H1 (cell line): ENCODE measurements around the gene CFAP53. TPM values are rescaled to one million over a fixed set of nuclear protein-coding genes. Genes with fewer than 3 reads are reported as not detected.

Source experiments
- CTCF ChIA-PET: fragments of 300-600 bp; sonication (Branson Sonifier 250); formaldehyde crosslinking; loops from one replicate; lab custom pipeline; 2021; ENCODE audit not compliant: partially characterized antibody; lab: Charles Lee
- POLR2A ChIA-PET: fragments of 300-600 bp; sonication (Branson Sonifier 250); formaldehyde crosslinking; loops from one replicate; lab custom pipeline; 2021; ENCODE audit warnings: inconsistent platforms; ENCODE audit not compliant: partially characterized antibody; lab: Charles Lee
- DNase-seq, 2 experiments: peaks; one replicate each; pipeline versions ENCODE4 v3.0.0 to v3.0.0-alpha.2; 2010 to 2022; ENCODE audit warnings: low spot score in 2 of 2, low read depth in 1 of 2, mixed read lengths in 1 of 2
- FAIRE-seq: peaks from 2 replicates; lab custom pipeline; 2011; peaks lifted over from hg19 to GRCh38; lab: Jason Lieb, UNC
- H2AFZ ChIP-seq: 2 replicates; pipeline ENCODE4 v1.8.1; 2012; ENCODE audit warnings: low read length, inconsistent platforms
- H2AK5ac ChIP-seq: 2 replicates; pipeline ENCODE4 v1.6.1; 2013; ENCODE audit warnings: low read depth, low read length
- H2BK120ac ChIP-seq: replicated peaks from 2 replicates; pipeline ENCODE3; 2013; ENCODE audit warnings: low read depth, low read length, inconsistent platforms
- H2BK12ac ChIP-seq: 2 replicates; pipeline ENCODE4 v1.6.1; 2013; ENCODE audit warnings: low read depth, low read length
- H2BK15ac ChIP-seq: 2 replicates; pipeline ENCODE4 v1.6.1; 2013; ENCODE audit warnings: low read length
- H2BK20ac ChIP-seq: 2 replicates; pipeline ENCODE4 v1.6.1; 2013; ENCODE audit warnings: low read length
- H2BK5ac ChIP-seq: 2 replicates; pipeline ENCODE4 v1.6.1; 2013; ENCODE audit warnings: low read depth, low read length
- H3K14ac ChIP-seq: 2 replicates; pipeline ENCODE4 v1.6.1; 2013; ENCODE audit warnings: inconsistent platforms; ENCODE audit not compliant: insufficient read length
- H3K18ac ChIP-seq: 2 replicates; pipeline ENCODE4 v1.6.1; 2013; ENCODE audit warnings: low read length; ENCODE audit errors: extremely low read depth
- H3K23ac ChIP-seq: 2 replicates; pipeline ENCODE4 v1.6.1; 2013; ENCODE audit warnings: inconsistent platforms; ENCODE audit not compliant: insufficient read length
- H3K23me2 ChIP-seq: 2 replicates; pipeline ENCODE4 v1.6.1; 2013; ENCODE audit warnings: low read depth, low read length
- H3K27ac ChIP-seq: 2 replicates; pipeline ENCODE4 v1.6.1; 2011; ENCODE audit warnings: low read depth, low read length, inconsistent platforms
- H3K27me3 ChIP-seq, 4 experiments: replicated peaks in 1 of 4; 1 replicate in 1 of 4; 2 replicates in 3 of 4; pipeline versions ENCODE4 v1.6.1 to v1.8.1; 2011 to 2013; ENCODE audit warnings: low read length in 3 of 4, mild to moderate bottlenecking in 3 of 4, inconsistent platforms in 2 of 4, mixed read lengths in 2 of 4, moderate library complexity in 1 of 4; ENCODE audit not compliant: control insufficient read depth in 3 of 4, insufficient read depth in 3 of 4; ENCODE audit errors: extremely low read depth in 1 of 4
- H3K36me3 ChIP-seq, 4 experiments: 2 replicates each; pipeline versions ENCODE4 v1.6.1 to v1.8.1; 2011 to 2013; ENCODE audit warnings: mild to moderate bottlenecking in 4 of 4, low read length in 3 of 4, moderate library complexity in 2 of 4, control low read depth in 1 of 4, inconsistent platforms in 1 of 4; ENCODE audit not compliant: insufficient read depth in 4 of 4, control insufficient read depth in 2 of 4
- H3K4ac ChIP-seq: replicated peaks from 2 replicates; pipeline ENCODE3; 2013; ENCODE audit warnings: low read length, low read depth, mixed read lengths, inconsistent platforms; ENCODE audit not compliant: insufficient read length
- H3K4me1 ChIP-seq, 4 experiments: replicated peaks in 1 of 4; 1 replicate in 1 of 4; 2 replicates in 3 of 4; pipeline versions ENCODE4 v1.6.1 to v1.8.1; 2011 to 2013; ENCODE audit warnings: low read length in 3 of 4, inconsistent platforms in 2 of 4, mixed read lengths in 1 of 4; ENCODE audit not compliant: insufficient read depth in 4 of 4, control insufficient read depth in 3 of 4
- H3K4me2 ChIP-seq, 2 experiments: 2 replicates each; pipeline versions ENCODE4 v1.6.1 to v1.8.1; 2011 to 2013; ENCODE audit warnings: low read depth in 2 of 2, low read length in 2 of 2, control low read depth in 1 of 2, inconsistent platforms in 1 of 2, mild to moderate bottlenecking in 1 of 2; ENCODE audit not compliant: insufficient read depth in 1 of 2
- H3K4me3 ChIP-seq, 4 experiments: fragments of 200-600, 300-600 bp in 1 of 4; sonication (generic), shearing (Covaris generic), sonication (Bioruptor Twin) in 1 of 4; 2 replicates each; pipeline versions ENCODE4 v1.5.1 to v1.8.1; 2011 to 2016; ENCODE audit warnings: low read length in 4 of 4, low read depth in 3 of 4, control low read depth in 2 of 4, inconsistent platforms in 2 of 4, mild to moderate bottlenecking in 2 of 4, mixed read lengths in 1 of 4, moderate library complexity in 1 of 4; ENCODE audit not compliant: insufficient read depth in 2 of 4; ENCODE audit errors: extremely low read depth in 1 of 4
- H3K56ac ChIP-seq: replicated peaks from 2 replicates; pipeline ENCODE3; 2013; ENCODE audit warnings: low read depth, mild to moderate bottlenecking, mixed read lengths, low read length, inconsistent platforms; ENCODE audit not compliant: insufficient read length
- H3K79me1 ChIP-seq: 2 replicates; pipeline ENCODE4 v1.6.1; 2013; ENCODE audit warnings: low read depth, low read length, control low read depth
- H3K79me2 ChIP-seq, 2 experiments: 2 replicates each; pipeline versions ENCODE4 v1.6.1 to v1.8.1; 2012 to 2013; ENCODE audit warnings: low read length in 2 of 2, mild to moderate bottlenecking in 2 of 2, inconsistent platforms in 1 of 2; ENCODE audit not compliant: insufficient read depth in 2 of 2, control insufficient read depth in 1 of 2
- H3K9ac ChIP-seq, 4 experiments: replicated peaks in 1 of 4; 1 replicate in 1 of 4; 2 replicates in 3 of 4; pipeline versions ENCODE4 v1.6.1 to v1.8.1; 2011 to 2013; ENCODE audit warnings: low read depth in 3 of 4, low read length in 3 of 4, control low read depth in 2 of 4, mild to moderate bottlenecking in 2 of 4, moderate library complexity in 2 of 4, inconsistent platforms in 1 of 4; ENCODE audit errors: extremely low read depth in 1 of 4
- H3K9me3 ChIP-seq, 2 experiments: 2 replicates each; pipeline versions ENCODE4 v1.6.1 to v1.8.1; 2012 to 2013; ENCODE audit warnings: mild to moderate bottlenecking in 2 of 2, moderate library complexity in 2 of 2, control low read depth in 1 of 2, inconsistent platforms in 1 of 2, low read depth in 1 of 2, low read length in 1 of 2, mixed read lengths in 1 of 2; ENCODE audit not compliant: insufficient read depth in 2 of 2
- H4K20me1 ChIP-seq, 2 experiments: replicated peaks in 1 of 2; 2 replicates each; pipeline versions ENCODE3 to v1.8.1; 2011 to 2013; ENCODE audit warnings: inconsistent platforms in 2 of 2, low read length in 2 of 2, mild to moderate bottlenecking in 1 of 2; ENCODE audit not compliant: insufficient read depth in 2 of 2, control insufficient read depth in 1 of 2
- H4K5ac ChIP-seq: 2 replicates; pipeline ENCODE4 v1.6.1; 2013; ENCODE audit warnings: low read length, low read depth, mixed read lengths, inconsistent platforms; ENCODE audit not compliant: insufficient read length
- H4K8ac ChIP-seq: 2 replicates; pipeline ENCODE4 v1.8.0; 2013; ENCODE audit warnings: mild to moderate bottlenecking, moderate library complexity, low read length, inconsistent platforms; ENCODE audit not compliant: insufficient read depth; ENCODE audit errors: extremely low read depth
- H4K91ac ChIP-seq: replicated peaks from 2 replicates; pipeline ENCODE3; 2013; ENCODE audit warnings: low read length, mixed read lengths, inconsistent platforms; ENCODE audit not compliant: insufficient read length
- EGR1 ChIP-seq: IDR thresholded peaks from 2 replicates; pipeline ENCODE4 v1.6.1; 2011; ENCODE audit warnings: low read depth, low read length, borderline replicate concordance
- KDM1A ChIP-seq: fragments of 200-600, 300-600 bp; sonication (generic); IDR thresholded peaks from 2 replicates; pipeline ENCODE4 v1.7.1; 2016; ENCODE audit warnings: mild to moderate bottlenecking, low read length, borderline replicate concordance
- RXRA ChIP-seq: IDR thresholded peaks from 2 replicates; pipeline ENCODE4 v1.6.1; 2011; ENCODE audit warnings: low read depth, mild to moderate bottlenecking, low read length, moderate library complexity; ENCODE audit not compliant: insufficient read depth
- YY1 ChIP-seq: IDR thresholded peaks from 2 replicates; pipeline ENCODE4 v1.6.1; 2011; ENCODE audit warnings: low read depth, mild to moderate bottlenecking, low read length
- WGBS, 2 experiments: shearing (Covaris generic) in 1 of 2; methylation state at CpG; one replicate each; pipeline versions ENCODE4 v1.1.6 to v1.1.7; 2013 to 2015; ENCODE audit warnings: low lambda C conversion rate in 2 of 2, mixed read lengths in 2 of 2, inconsistent platforms in 1 of 2, low coverage in 1 of 2, missing lambda C conversion rate in 1 of 2; ENCODE audit not compliant: insufficient replicate concordance in 2 of 2, insufficient coverage in 1 of 2, insufficient read length in 1 of 2; ENCODE audit errors: extremely low coverage in 1 of 2, missing lambda C conversion rate in 1 of 2; 5-methylcytosine and 5-hydroxymethylcytosine counted together
- polyA plus RNA-seq, 7 experiments: library from polyadenylated mRNA; depleted of rRNA in 3 of 7; stranded (reverse) in 5 of 7; unstranded in 2 of 7; fragments of >200 nt in 5 of 7; fragments of 200-250 nt in 2 of 7; gene quantifications; 1 replicate in 5 of 7; 2 replicates in 1 of 7; 4 replicates in 1 of 7; pipeline versions ENCODE4 v1.2.1 to v1.2.3, GENCODE V29; 2011 to 2013; ENCODE audit warnings: missing spikeins in 2 of 7, mixed read lengths in 2 of 7
- total RNA-seq: library from RNA; stranded (reverse); fragmentation: NEBNext Ultra II Directional; extraction: Animal tissue kit (Norgen Biotek cat#: 25700); gene quantifications from 2 replicates; pipeline ENCODE4 v1.2.1, GENCODE V29; 2021

CFAP53 gene
- total and polyA plus RNA-seq, 2 of the 8 experiments (the other 6 are each of a cell fraction or from before 2014, with no cell fraction given), result 0.08 to 0.30 TPM

DNA sequence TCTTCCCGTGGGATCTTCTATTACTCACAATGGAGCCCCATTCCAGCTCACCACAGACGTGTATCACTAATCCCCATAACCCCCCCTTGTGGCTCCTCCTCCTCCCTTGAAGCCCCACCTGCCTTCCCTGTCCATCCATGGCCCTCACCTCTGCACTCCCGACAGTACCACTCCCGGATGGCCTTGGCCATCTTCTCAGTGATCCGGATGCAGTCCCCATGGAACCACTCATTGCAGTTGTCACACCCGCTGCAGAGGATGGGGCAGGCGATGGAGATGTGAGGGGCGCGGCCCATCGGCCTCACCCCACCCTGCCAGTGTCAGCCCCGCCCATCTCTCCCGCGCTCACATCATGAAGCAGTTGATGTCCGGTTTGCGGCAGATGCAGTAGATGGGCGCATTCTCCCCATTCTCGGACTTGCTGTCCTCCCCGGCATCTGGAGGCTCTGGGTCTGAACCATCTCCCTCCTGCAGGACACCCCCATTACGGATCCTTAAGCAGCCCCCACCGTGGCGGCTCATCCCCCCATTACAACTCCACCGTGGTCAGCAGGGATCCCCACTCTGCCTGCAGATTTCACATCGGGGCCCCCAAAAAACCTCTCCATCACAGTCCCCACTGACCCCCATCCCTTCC lies 20.2 kb upstream of the CFAP53 start:
- FAIRE-seq, result no peak
- CTCF ChIA-PET, result interaction anchor here (0.7 kb wide), 1 partner anchor 18 kb away, joined by 3 read pairs; no protein-coding TSS in a partner anchor
- Histone ChIP-seq H3K79me1 (no peaks in the 10 kb centered on the region), H3K23ac (no peak overlapping the region), H3K14ac (no peak overlapping the region), H3K79me2 (peaks cover 0 to 7% of the 10 kb centered on the region in 2 experiments; a peak in 1 of 4 replicates), H2AK5ac (no peak overlapping the region), H4K91ac (no peak overlapping the region), H4K8ac (no peak overlapping the region), H3K4me1 (peaks cover 0 to 8% (median 5%) of the 10 kb centered on the region in 4 experiments; a peak in 5 of 7 replicates), H3K36me3 (peaks cover 3 to 25% (median 21%) of the 10 kb centered on the region in 4 experiments), H2BK12ac (no peak overlapping the region), H2BK15ac (no peak overlapping the region), H3K23me2 (peaks cover 9% of the 10 kb centered on the region), H3K4me3 (peak overlapping the region; percentile 70 to 99 (median 90)), H4K20me1 (peaks cover 0 to 5% of the 10 kb centered on the region in 2 experiments), H3K4me2 (peak overlapping the region; percentile 80 to 91), H3K18ac (no peak overlapping the region; the same call in 1 of the 2 replicates), H2BK120ac (no peak overlapping the region), H3K9me3 (no peaks in the 10 kb centered on the region), H4K5ac (no peak overlapping the region), H2BK20ac (no peak overlapping the region), H2BK5ac (no peak overlapping the region), H2AFZ (no peak overlapping the region), H3K4ac (no peak overlapping the region), H3K9ac (peak overlapping the region in 3 of 4 experiments; percentile 4 to 56 (median 34); a peak in 2 of 7 replicates), H3K27ac (no peak overlapping the region), H3K27me3 (no peaks in the 10 kb centered on the region), H3K56ac (no peak overlapping the region)
- peak in 1 of 2 experiments; percentile 56 for DNase-seq
- POLR2A ChIA-PET, result interaction anchor here (1.2 kb wide), 1 partner anchor 88 kb away, joined by 3 read pairs; the partner anchor contains the start of gene SKA1
- 56% methylated on average over 15 of the region's 23 CpGs; no CpG with 5 or more reads in 1 of the 2 experiments for WGBS, 2 experiments
- no peak for TF ChIP-seq RXRA
- no peak for TF ChIP-seq EGR1
- no peak for TF ChIP-seq KDM1A
- no peak for TF ChIP-seq YY1
